Mesenchymal stem cell (in vitro differentiated cells and primary cell): ENCODE results near the gene CCDC127.
"Not testable (repeated sequence)": the region's sequence is repeated elsewhere in the genome, so short reads cannot be mapped to it uniquely, and the experiment has no call there.

ENCODE experiments used
- DNase-seq: peaks from one replicate; pipeline ENCODE4 v3.0.0-alpha.2; 2013
- H2AFZ ChIP-seq: one replicate; pipeline ENCODE4 v1.6.1; 2013; ENCODE audit warnings: low read depth, mild to moderate bottlenecking, control low read depth, inconsistent platforms, low read length, moderate library complexity
- H2AK5ac ChIP-seq: 2 replicates; pipeline ENCODE4 v1.6.1; 2013; ENCODE audit warnings: low read length, moderate library complexity, mild to moderate bottlenecking, inconsistent platforms; ENCODE audit not compliant: severe bottlenecking
- H2BK120ac ChIP-seq: one replicate; pipeline ENCODE4 v1.6.1; 2013; ENCODE audit warnings: low read depth, mild to moderate bottlenecking, inconsistent platforms, low read length, moderate library complexity
- H2BK12ac ChIP-seq, 2 experiments: one replicate each; pipeline ENCODE4 v1.6.1; 2013; ENCODE audit warnings: inconsistent platforms in 2 of 2, low read length in 2 of 2, mild to moderate bottlenecking in 2 of 2, moderate library complexity in 2 of 2, control low read depth in 1 of 2
- H2BK15ac ChIP-seq: one replicate; pipeline ENCODE4 v1.6.1; 2013; ENCODE audit warnings: mild to moderate bottlenecking, low read depth, inconsistent platforms; ENCODE audit not compliant: poor library complexity, severe bottlenecking
- H2BK5ac ChIP-seq: 2 replicates; pipeline ENCODE4 v1.6.1; 2013; ENCODE audit warnings: low read depth, mild to moderate bottlenecking, low read length, control low read depth, inconsistent platforms; ENCODE audit not compliant: poor library complexity, severe bottlenecking
- H3K14ac ChIP-seq, 2 experiments: one replicate each; pipeline ENCODE4 v1.6.1; 2013; ENCODE audit warnings: inconsistent platforms in 2 of 2, low read length in 2 of 2, control low read depth in 1 of 2, mild to moderate bottlenecking in 1 of 2, moderate library complexity in 1 of 2
- H3K18ac ChIP-seq, 2 experiments: one replicate each; pipeline ENCODE4 v1.6.1; 2013; ENCODE audit warnings: inconsistent platforms in 2 of 2, low read length in 2 of 2, control low read depth in 1 of 2, low read depth in 1 of 2, mild to moderate bottlenecking in 1 of 2
- H3K23ac ChIP-seq, 2 experiments: one replicate each; pipeline ENCODE4 v1.6.1; 2013; ENCODE audit warnings: inconsistent platforms in 2 of 2, low read length in 2 of 2, mild to moderate bottlenecking in 2 of 2, moderate library complexity in 2 of 2, control low read depth in 1 of 2
- H3K27ac ChIP-seq: 2 replicates; pipeline ENCODE4 v1.5.1; 2013; ENCODE audit warnings: mild to moderate bottlenecking, moderate library complexity, low read length, control low read depth, inconsistent platforms; ENCODE audit not compliant: poor library complexity, severe bottlenecking
- H3K27me3 ChIP-seq, 2 experiments: 2 replicates each; pipeline versions ENCODE4 v1.6.1 to v1.7.0; 2013; ENCODE audit warnings: low read length in 2 of 2, mild to moderate bottlenecking in 2 of 2, moderate library complexity in 2 of 2, control low read depth in 1 of 2, inconsistent platforms in 1 of 2; ENCODE audit not compliant: control insufficient read depth in 1 of 2, insufficient read depth in 1 of 2
- H3K36me3 ChIP-seq, 2 experiments: 2 replicates each; pipeline versions ENCODE4 v1.6.1 to v1.7.0; 2013; ENCODE audit warnings: low read length in 2 of 2, control low read depth in 1 of 2, inconsistent platforms in 1 of 2, low read depth in 1 of 2, mild to moderate bottlenecking in 1 of 2; ENCODE audit not compliant: insufficient read depth in 2 of 2, control insufficient read depth in 1 of 2
- H3K4ac ChIP-seq, 2 experiments: one replicate each; pipeline ENCODE4 v1.6.1; 2013; ENCODE audit warnings: inconsistent platforms in 2 of 2, low read length in 2 of 2, mild to moderate bottlenecking in 2 of 2, moderate library complexity in 2 of 2, control low read depth in 1 of 2, low read depth in 1 of 2
- H3K4me1 ChIP-seq: 2 replicates; pipeline ENCODE4 v1.6.1; 2013; ENCODE audit warnings: low read depth, low read length, control low read depth; ENCODE audit not compliant: control insufficient read depth, insufficient read depth
- H3K4me2 ChIP-seq: 2 replicates; pipeline ENCODE4 v1.6.1; 2013; ENCODE audit warnings: low read length, mild to moderate bottlenecking, inconsistent platforms; ENCODE audit not compliant: poor library complexity, severe bottlenecking
- H3K4me3 ChIP-seq, 2 experiments: 2 replicates each; pipeline versions ENCODE4 v1.5.1 to v1.7.0; 2013; ENCODE audit warnings: low read length in 2 of 2, mild to moderate bottlenecking in 2 of 2, control low read depth in 1 of 2, low read depth in 1 of 2; ENCODE audit not compliant: insufficient read depth in 1 of 2
- H3K79me1 ChIP-seq: replicated peaks from 2 replicates; pipeline ENCODE4 v1.6.1; 2013; ENCODE audit warnings: mild to moderate bottlenecking, control low read depth, low read length, inconsistent platforms; ENCODE audit not compliant: poor library complexity, severe bottlenecking
- H3K9ac ChIP-seq: 2 replicates; pipeline ENCODE4 v1.7.0; 2013; ENCODE audit warnings: mild to moderate bottlenecking, low read length, moderate library complexity
- H3K9me3 ChIP-seq: 2 replicates; pipeline ENCODE4 v1.7.0; 2013; ENCODE audit warnings: mild to moderate bottlenecking, low read length; ENCODE audit not compliant: control insufficient read depth
- H4K8ac ChIP-seq: one replicate; pipeline ENCODE4 v1.6.1; 2013; ENCODE audit warnings: inconsistent platforms, mild to moderate bottlenecking, low read length, moderate library complexity
- H4K91ac ChIP-seq: one replicate; pipeline ENCODE4 v1.6.1; 2013; ENCODE audit warnings: mild to moderate bottlenecking, low read length, inconsistent platforms
- WGBS: methylation state at CpG from one replicate; pipeline ENCODE4 v1.1.7; 2013; ENCODE audit warnings: mixed read lengths; 5-methylcytosine and 5-hydroxymethylcytosine counted together

Gene CCDC127

GRCh38 chr5:255116-255515, 37.2 kb upstream of the CCDC127 start:
- not testable (repeated sequence) for H3K23ac ChIP-seq, H3K4me3 ChIP-seq, H3K4ac ChIP-seq, H2AK5ac ChIP-seq, H2BK12ac ChIP-seq, H3K14ac ChIP-seq, H2BK120ac ChIP-seq, DNase-seq, H3K4me2 ChIP-seq, H3K27me3 ChIP-seq, H2BK15ac ChIP-seq, H3K27ac ChIP-seq, H2AFZ ChIP-seq, H3K79me1 ChIP-seq, H3K9me3 ChIP-seq, H3K18ac ChIP-seq, H3K4me1 ChIP-seq, H4K8ac ChIP-seq, H4K91ac ChIP-seq, H3K9ac ChIP-seq, H2BK5ac ChIP-seq
- no CpG with 5 or more reads among the region's 7 CpGs for WGBS
- peaks cover 42 to 55% of the 10 kb centered on the region in 2 experiments for H3K36me3 ChIP-seq

- H2AK5ac ChIP-seq, H3K4me2 ChIP-seq, H4K8ac ChIP-seq, H3K9me3 ChIP-seq, H3K9ac ChIP-seq, H3K27ac ChIP-seq, H3K79me1 ChIP-seq, H4K91ac ChIP-seq, H2AFZ ChIP-seq, H3K4ac ChIP-seq, H3K14ac ChIP-seq, H2BK12ac ChIP-seq, H3K18ac ChIP-seq, H2BK120ac ChIP-seq, H3K27me3 ChIP-seq, H2BK15ac ChIP-seq, DNase-seq, H3K23ac ChIP-seq, H3K4me1 ChIP-seq, H3K4me3 ChIP-seq, H2BK5ac ChIP-seq: not testable (repeated sequence)
- peaks cover 44 to 62% of the 10 kb centered on the region in 2 experiments for H3K36me3 ChIP-seq
- WGBS = 98% methylated on average over 11 of the region's 15 CpGs
These were observed 36.4 kb upstream of the CCDC127 start for GRCh38 chr5:254322-254721.

- peaks cover 45 to 74% of the 10 kb centered on the region in 2 experiments for H3K36me3 ChIP-seq
These were observed 34.6 kb upstream of the CCDC127 start for GRCh38 chr5:252546-252945.

GRCh38 chr5:251975-252374, 34.0 kb upstream of the CCDC127 start:
- not testable (repeated sequence) for H2BK12ac ChIP-seq, H3K4ac ChIP-seq, H4K8ac ChIP-seq, H3K4me3 ChIP-seq, H3K9ac ChIP-seq, H3K4me1 ChIP-seq, H2BK5ac ChIP-seq, H3K14ac ChIP-seq, H3K18ac ChIP-seq, H3K27ac ChIP-seq, H3K27me3 ChIP-seq, H3K9me3 ChIP-seq, H2AFZ ChIP-seq, H2BK120ac ChIP-seq, H3K4me2 ChIP-seq, H3K23ac ChIP-seq, H3K79me1 ChIP-seq, H2BK15ac ChIP-seq, H4K91ac ChIP-seq, H2AK5ac ChIP-seq, DNase-seq
- peaks cover 40 to 75% of the 10 kb centered on the region in 2 experiments for H3K36me3 ChIP-seq
- WGBS = 93% methylated on average over 11 of the region's 11 CpGs

More at GRCh38 chr5:252546-252945, 34.6 kb upstream of the CCDC127 start:
- no peaks in the 10 kb centered on the region for H3K27me3 ChIP-seq
- 89% methylated on average over 10 of the region's 10 CpGs for WGBS
- no peak overlapping the region for H2AFZ ChIP-seq
- H3K9ac ChIP-seq = no peak overlapping the region
- H4K91ac ChIP-seq = no peak overlapping the region
- no peak overlapping the region for H3K4me3 ChIP-seq
- no peak overlapping the region for H3K27ac ChIP-seq
- no peak overlapping the region for H2BK120ac ChIP-seq
- no peak overlapping the region for H4K8ac ChIP-seq
- no peak overlapping the region for H2BK5ac ChIP-seq
- no peak for DNase-seq
- no peak overlapping the region for H3K18ac ChIP-seq
- H3K4me2 ChIP-seq = no peak overlapping the region
- peaks cover 8% of the 10 kb centered on the region for H3K79me1 ChIP-seq
- no peak overlapping the region for H2AK5ac ChIP-seq
- H2BK12ac ChIP-seq = no peak overlapping the region
- H3K9me3 ChIP-seq = no peaks in the 10 kb centered on the region
- H2BK15ac ChIP-seq = no peak overlapping the region
- no peak overlapping the region for H3K23ac ChIP-seq
- H3K4me1 ChIP-seq = no peaks in the 10 kb centered on the region
- H3K4ac ChIP-seq = no peak overlapping the region
- no peak overlapping the region for H3K14ac ChIP-seq
